Stimulated activated CD8-positive, alpha-beta memory T cell treated with anti-CD3 and anti-CD28 coated beads, Interleukin-12 subunit alpha, Interleukin-12 subunit beta, amount 100 ng/mL, for 4 hours (primary cell): Measurements from ENCODE around the gene CDC34.

Experiments
- DNase-seq: peaks from one replicate; pipeline ENCODE4 v3.0.0-alpha.2; 2020; ENCODE audit warnings: low read depth

The CDC34 gene

GRCh38 chr19:542173-542866 lies 10.8 kb downstream of the CDC34 start:
- no peak for DNase-seq

DNA sequence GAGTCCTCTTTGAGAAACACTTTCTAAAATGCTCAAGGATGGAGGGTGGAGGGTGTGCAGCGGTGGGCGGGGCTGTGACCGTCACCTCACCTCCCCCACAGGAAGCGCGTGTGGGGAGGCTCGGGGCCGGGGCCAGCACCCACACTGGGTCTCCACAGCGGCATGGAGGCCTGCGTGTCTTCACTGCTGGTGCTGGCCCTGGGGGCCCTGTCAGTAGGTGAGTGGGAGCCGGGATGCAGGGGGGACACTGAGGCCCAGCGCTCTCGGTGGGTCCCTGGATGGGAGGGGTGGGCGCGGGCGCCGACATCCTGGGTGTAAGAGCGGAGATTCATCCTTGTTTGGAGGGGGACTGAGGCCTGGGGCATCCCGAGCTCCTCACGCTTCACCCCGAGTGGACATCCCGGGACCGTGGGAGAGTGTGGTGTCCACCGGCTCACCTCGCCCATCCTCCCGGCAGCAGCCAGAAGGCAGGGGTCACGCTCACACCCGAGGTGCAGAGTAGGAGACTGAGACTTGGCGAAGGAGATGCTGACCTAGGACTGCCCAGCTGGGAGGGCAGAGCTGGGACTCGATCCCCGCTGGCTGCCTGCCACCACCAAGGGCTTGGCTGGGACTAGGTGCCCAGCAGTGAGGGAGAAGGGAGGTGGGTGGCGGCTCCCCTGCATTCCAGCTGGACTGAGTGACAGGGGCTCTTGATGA lies 12.5 kb downstream of the CDC34 start, which contains the start of gene GZMM:
GZMM (plus strand) TSS at position 144 of the 699 bp plus-strand sequence; CDS start at position 163, 19 bp downstream.
- DNase-seq: peak; percentile 77

- DNase-seq: no peak
Observed at GRCh38 chr19:547117-547516, 15.6 kb downstream of the CDC34 start.

DNA sequence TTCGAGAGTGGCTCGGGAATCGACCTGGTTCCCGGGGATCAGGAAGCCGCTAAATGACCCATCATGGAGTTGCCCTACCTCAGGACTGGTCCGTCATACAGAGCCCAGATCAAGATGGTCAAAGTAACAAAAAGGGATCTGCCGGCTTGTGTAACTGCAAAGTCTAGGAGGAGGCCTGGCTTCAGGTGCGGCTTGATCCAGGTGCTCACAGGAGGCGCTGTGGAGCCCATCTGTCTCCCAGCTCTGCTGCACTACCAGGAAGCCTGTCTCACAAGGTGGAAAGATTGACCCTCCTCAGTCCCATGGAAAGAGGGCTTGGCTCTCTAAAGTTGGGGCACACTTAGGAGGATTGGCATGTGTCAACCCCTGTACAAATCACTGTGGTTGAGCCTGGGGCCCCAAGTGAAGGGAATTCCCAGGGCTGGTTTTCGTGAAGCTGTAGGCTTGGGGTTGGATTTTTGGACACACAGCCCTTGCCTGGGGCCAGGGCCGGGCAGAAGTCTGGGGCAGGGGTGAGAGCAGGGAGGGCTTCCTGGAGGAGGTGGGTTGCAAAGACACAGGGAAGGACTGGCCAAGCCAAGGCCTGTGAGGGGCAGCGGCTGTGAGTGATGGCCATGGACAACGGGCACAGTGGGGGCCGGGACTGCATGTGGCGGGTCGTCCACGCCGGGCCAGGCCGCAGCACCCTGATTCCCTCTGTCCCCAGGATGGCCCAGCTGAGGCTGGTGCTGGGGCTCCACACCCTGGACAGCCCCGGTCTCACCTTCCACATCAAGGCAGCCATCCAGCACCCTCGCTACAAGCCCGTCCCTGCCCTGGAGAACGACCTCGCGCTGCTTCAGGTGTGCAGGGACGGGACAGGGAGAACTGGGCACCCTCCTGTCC lies 16.5 kb downstream of the CDC34 start:
- DNase-seq: no peak

GRCh38 chr19:548886-549830 lies 17.6 kb downstream of the CDC34 start:
- DNase-seq: no peak

DNA sequence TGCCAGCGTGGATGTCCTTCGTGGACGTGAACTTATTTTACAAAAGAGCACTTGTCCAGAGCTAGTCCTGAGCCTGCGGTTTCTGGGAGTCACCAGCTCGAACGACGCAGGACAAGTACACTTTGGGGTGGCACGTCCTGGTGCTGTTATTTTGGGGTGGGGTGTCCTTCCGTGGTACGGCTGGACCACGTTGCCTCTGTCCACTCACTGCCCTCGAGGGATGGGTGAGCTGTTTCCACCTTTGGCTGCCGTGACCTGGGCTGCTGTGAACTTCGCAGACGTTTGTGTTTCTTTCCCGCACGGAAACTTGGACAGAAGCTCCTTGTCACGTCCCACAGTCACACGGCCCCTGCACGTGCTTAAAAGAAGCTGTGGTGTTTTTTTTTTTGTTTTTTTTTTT lies 23.3 kb downstream of the CDC34 start:
- no peak for DNase-seq

DNA sequence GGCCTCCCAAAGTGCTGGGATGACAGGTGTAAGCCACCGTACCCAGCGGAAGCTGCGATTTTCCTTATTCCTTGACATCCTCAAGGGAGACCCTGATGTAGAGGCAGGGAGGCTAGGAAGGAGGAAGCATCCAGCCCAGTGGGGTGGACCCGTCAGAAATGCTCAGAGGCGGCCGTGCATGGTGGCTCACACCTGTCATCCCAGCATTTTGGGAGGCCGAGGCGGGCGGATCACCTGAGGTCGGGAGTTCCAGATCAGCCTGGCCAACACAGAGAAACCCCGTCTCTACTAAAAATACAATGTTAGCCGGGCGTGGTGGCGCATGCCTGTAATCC lies 23.9 kb downstream of the CDC34 start:
- no peak for DNase-seq

DNA sequence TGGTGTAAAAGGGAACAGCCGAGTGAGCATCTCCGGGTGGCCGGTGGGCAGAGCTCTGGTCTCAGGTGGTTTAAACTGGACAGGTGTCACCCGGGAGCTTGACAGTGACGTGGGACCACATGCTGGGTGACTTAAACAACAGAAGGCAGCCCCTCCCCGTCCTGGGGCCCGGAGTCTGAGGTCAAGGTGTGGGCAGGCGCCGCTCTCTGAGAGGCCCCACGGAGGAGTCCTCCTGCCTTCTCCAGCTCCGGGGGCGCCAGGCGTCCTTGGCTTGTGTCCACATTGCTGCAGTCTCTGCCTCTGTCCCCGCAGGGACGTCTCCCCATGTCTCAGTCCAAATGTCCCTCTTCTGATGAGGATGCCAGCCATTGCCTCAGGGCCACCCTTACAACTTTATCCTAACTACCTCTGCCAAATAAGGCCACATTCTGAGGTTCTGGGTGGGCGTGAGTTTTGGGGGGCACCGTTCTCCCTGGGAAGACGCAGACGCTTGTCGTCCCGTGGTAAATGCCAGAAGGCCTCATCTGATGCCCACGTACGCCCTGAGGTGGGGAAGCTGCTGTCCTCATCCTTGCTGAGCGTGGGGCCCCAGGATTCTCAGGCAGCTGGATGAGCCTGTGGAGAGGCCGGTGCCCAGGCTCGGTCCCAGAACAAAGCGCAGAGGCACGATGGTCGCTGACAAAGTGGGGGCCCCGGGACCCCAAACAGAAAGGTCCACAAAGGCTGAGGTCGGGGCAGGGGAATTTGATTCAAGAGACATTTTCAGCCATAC lies 25.2 kb downstream of the CDC34 start:
- no peak for DNase-seq

GRCh38 chr19:558770-559439 lies 27.3 kb downstream of the CDC34 start:
- no peak for DNase-seq

DNA sequence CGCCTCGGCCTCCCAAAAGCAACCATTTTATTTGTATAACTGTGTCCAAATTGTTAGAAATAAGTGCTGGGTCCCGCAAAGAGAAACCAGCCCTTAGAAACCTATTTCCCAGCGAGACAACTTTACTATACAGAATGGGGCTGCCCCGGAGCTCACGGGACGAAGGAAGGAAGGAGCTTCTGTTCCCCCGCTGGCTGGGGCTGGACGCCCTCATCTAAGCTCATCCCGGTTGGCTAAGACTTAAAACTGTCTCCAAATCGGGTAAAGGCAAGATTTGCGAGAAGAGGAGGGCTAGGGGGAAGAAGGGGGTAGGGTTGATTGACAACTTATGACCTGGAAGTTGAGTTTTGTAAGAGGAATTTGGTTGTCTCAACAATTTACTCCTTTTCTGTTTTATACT lies 28.6 kb downstream of the CDC34 start:
- no peak for DNase-seq

- DNase-seq: no peak
Observed at GRCh38 chr19:566403-566802, 34.8 kb downstream of the CDC34 start.

DNA sequence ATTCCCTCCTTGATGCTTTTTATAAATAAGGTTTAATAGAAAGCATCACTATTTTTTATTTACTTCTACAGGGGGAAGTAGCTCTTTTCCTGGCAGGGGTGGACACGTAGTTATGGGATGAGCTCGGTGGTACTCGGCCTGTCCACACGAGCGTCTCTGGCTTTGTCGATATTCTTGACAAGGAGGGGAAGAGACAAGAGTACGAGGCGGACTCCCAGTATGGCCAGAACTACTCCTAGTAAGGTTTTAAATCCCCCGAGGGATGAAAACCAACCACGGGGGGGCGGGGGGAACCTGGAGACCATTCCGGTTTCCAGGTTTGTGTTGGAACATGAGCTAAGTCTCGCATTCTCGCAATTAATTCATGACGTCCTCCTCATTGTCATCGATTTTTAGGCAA lies 35.3 kb downstream of the CDC34 start:
- no peak for DNase-seq

- no peak for DNase-seq
Observed at GRCh38 chr19:567296-567900, 35.8 kb downstream of the CDC34 start.

- no peak for DNase-seq
Observed at GRCh38 chr19:570251-570686, 38.7 kb downstream of the CDC34 start.

- DNase-seq: no peak
Observed at GRCh38 chr19:570937-571565, 39.5 kb downstream of the CDC34 start.

- DNase-seq: no peak
Observed at GRCh38 chr19:571566-571974, 40.0 kb downstream of the CDC34 start.

- peak; percentile 98 for DNase-seq
Observed at GRCh38 chr19:572140-572742, 40.7 kb downstream of the CDC34 start, which contains the start of gene BSG. BSG (plus strand) TSS chr19:572596; CDS start chr19:572635, 39 bp downstream.

GRCh38 chr19:572743-573518 lies 41.4 kb downstream of the CDC34 start:
- no peak for DNase-seq
